Neural progenitor cell (in vitro differentiated cells): ENCODE data around the gene ITGA1. TPM values are rescaled to one million over a fixed set of nuclear protein-coding genes. Genes with fewer than 3 reads are reported as not detected.

Experiments used
- DNase-seq: peaks from one replicate; pipeline ENCODE4 v3.0.0-alpha.2; 2016; ENCODE audit warnings: low spot score
- H2AFZ ChIP-seq: fragments of 200-600 bp; sonication (generic); replicated peaks from 2 replicates; pipeline ENCODE4 v1.6.1; 2016; ENCODE audit warnings: antibody characterized with exemption
- H3F3A ChIP-seq: fragments of 200-600 bp; sonication (generic); 2 replicates; pipeline ENCODE4 v1.6.1; 2016; ENCODE audit warnings: antibody characterized with exemption, low read depth
- H3K27ac ChIP-seq: fragments of 200-600 bp; sonication (generic); 2 replicates; pipeline ENCODE4 v1.5.1; 2016; ENCODE audit warnings: mild to moderate bottlenecking
- H3K27me3 ChIP-seq: fragments of 200-600 bp; sonication (generic); 2 replicates; pipeline ENCODE4 v1.6.1; 2016; ENCODE audit warnings: mild to moderate bottlenecking, moderate library complexity
- H3K36me3 ChIP-seq: fragments of 200-600 bp; sonication (generic); 2 replicates; pipeline ENCODE4 v1.5.1; 2016
- H3K4me1 ChIP-seq: fragments of 200-600 bp; sonication (generic); 2 replicates; pipeline ENCODE4 v1.6.1; 2016; ENCODE audit warnings: mixed run types
- H3K4me2 ChIP-seq: fragments of 200-600 bp; sonication (generic); 2 replicates; pipeline ENCODE4 v1.6.1; 2016
- H3K4me3 ChIP-seq: fragments of 200-600 bp; sonication (generic); 2 replicates; pipeline ENCODE4 v1.5.1; 2016
- H3K79me2 ChIP-seq: fragments of 200-600 bp; sonication (generic); 2 replicates; pipeline ENCODE4 v1.6.1; 2016; ENCODE audit warnings: low read depth
- H3K9ac ChIP-seq: fragments of 200-600 bp; sonication (generic); 2 replicates; pipeline ENCODE4 v1.6.1; 2016
- H3K9me3 ChIP-seq: fragments of 200-600 bp; sonication (generic); 2 replicates; pipeline ENCODE4 v1.5.1; 2016; ENCODE audit warnings: low read depth
- H4K20me1 ChIP-seq: fragments of 200-600 bp; sonication (generic); 2 replicates; pipeline ENCODE4 v1.6.1; 2016; ENCODE audit warnings: low read depth
- H3K27ac Mint-ChIP-seq: 3 replicates; pipeline ENCODE4 v1.8.0; 2021; ENCODE audit warnings: mixed read lengths
- H3K27me3 Mint-ChIP-seq: 2 replicates; pipeline ENCODE4 v1.8.0; 2022; ENCODE audit warnings: low read depth, mild to moderate bottlenecking, inconsistent platforms, moderate library complexity, mixed read lengths; ENCODE audit not compliant: insufficient read depth
- H3K36me3 Mint-ChIP-seq: 3 replicates; pipeline ENCODE4 v1.8.0; 2021; ENCODE audit warnings: mixed read lengths
- H3K4me1 Mint-ChIP-seq: 3 replicates; pipeline ENCODE4 v1.8.0; 2021; ENCODE audit warnings: mixed read lengths
- H3K4me3 Mint-ChIP-seq: 3 replicates; pipeline ENCODE4 v1.8.0; 2021; ENCODE audit warnings: mild to moderate bottlenecking, moderate library complexity, mixed read lengths
- H3K9me3 Mint-ChIP-seq: 3 replicates; pipeline ENCODE4 v1.8.0; 2020; ENCODE audit warnings: mixed read lengths
- CTCF ChIP-seq: fragments of 200-600 bp; sonication (generic); IDR thresholded peaks from 2 replicates; pipeline ENCODE4 v1.5.1; 2017; ENCODE audit warnings: antibody characterized with exemption, mild to moderate bottlenecking
- EZH2 ChIP-seq: fragments of 200-600 bp; sonication (generic); IDR thresholded peaks from 2 replicates; pipeline ENCODE4 v1.6.1; 2017; ENCODE audit warnings: antibody characterized with exemption, mild to moderate bottlenecking, moderate library complexity
- EZH2phosphoT487 ChIP-seq: fragments of 200-600 bp; sonication (generic); IDR thresholded peaks from 2 replicates; pipeline ENCODE4 v1.6.1; 2017; ENCODE audit warnings: antibody characterized with exemption
- total RNA-seq: library from RNA; depleted of rRNA; stranded (reverse); fragments of >200 nt; gene quantifications from 2 replicates; pipeline ENCODE4 v1.2.3, GENCODE V29; 2015; ENCODE audit warnings: low replicate concordance

ITGA1 gene
- total RNA-seq, 1 donor from 2014 or later, result 2.2 TPM

DNA sequence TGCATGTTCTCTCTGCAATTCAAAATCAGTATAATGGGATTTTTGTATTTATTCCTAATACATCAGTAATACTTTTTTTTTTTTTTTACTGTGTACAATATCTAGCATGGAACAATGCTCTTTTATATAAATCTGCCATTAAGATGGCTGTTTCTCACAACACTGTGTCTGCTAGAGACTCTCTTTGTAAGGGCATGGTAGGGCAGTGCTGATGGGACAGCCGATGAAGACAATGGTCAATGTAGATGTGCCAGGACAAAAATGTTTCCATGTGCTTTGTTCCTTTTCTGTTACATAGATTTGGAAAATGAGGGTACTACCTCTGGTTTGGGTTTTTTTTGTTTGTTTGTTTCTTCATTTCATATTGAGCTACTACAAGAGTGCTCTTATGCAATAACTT, 106.1 kb downstream of the ITGA1 start:
- H2AFZ ChIP-seq, result no peak overlapping the region
- no peak overlapping the region for H3K27ac ChIP-seq
- no peak for DNase-seq
- no peaks in the 10 kb centered on the region for H3K79me2 ChIP-seq
- H3K4me1 Mint-ChIP-seq, result no peaks in the 10 kb centered on the region
- peaks cover 7% of the 10 kb centered on the region for H3K4me1 ChIP-seq
- no peaks in the 10 kb centered on the region for H3K27me3 ChIP-seq
- no peak overlapping the region for H3K4me3 Mint-ChIP-seq
- no peak overlapping the region for H3K4me3 ChIP-seq
- no peaks in the 10 kb centered on the region for H3F3A ChIP-seq
- no peak overlapping the region for H3K9ac ChIP-seq
- H3K9me3 Mint-ChIP-seq, result no peaks in the 10 kb centered on the region
- no peaks in the 10 kb centered on the region for H4K20me1 ChIP-seq
- no peak overlapping the region for H3K27ac Mint-ChIP-seq
- no peaks in the 10 kb centered on the region for H3K9me3 ChIP-seq
- no peaks in the 10 kb centered on the region for H3K27me3 Mint-ChIP-seq
- TF ChIP-seq EZH2, result no peak
- TF ChIP-seq EZH2phosphoT487, result no peak
- TF ChIP-seq CTCF, result no peak
- H3K36me3 Mint-ChIP-seq, result no peaks in the 10 kb centered on the region
- no peak overlapping the region for H3K4me2 ChIP-seq
- no peaks in the 10 kb centered on the region for H3K36me3 ChIP-seq

GRCh38 chr5:52894451-52894850, 106.7 kb downstream of the ITGA1 start:
- no peaks in the 10 kb centered on the region for H4K20me1 ChIP-seq
- Mint-ChIP-seq H3K4me3 (no peak overlapping the region), H3K9me3 (no peaks in the 10 kb centered on the region), H3K27ac (no peak overlapping the region), H3K36me3 (no peaks in the 10 kb centered on the region), H3K4me1 (no peaks in the 10 kb centered on the region), H3K27me3 (no peaks in the 10 kb centered on the region)
- no peak for DNase-seq
- no peaks in the 10 kb centered on the region for H3K36me3 ChIP-seq
- peak overlapping the region; percentile 17 for H3K4me2 ChIP-seq
- no peaks in the 10 kb centered on the region for H3F3A ChIP-seq
- no peaks in the 10 kb centered on the region for H3K27me3 ChIP-seq
- no peaks in the 10 kb centered on the region for H3K9me3 ChIP-seq
- H3K4me1 ChIP-seq, result peaks cover 7% of the 10 kb centered on the region
- H2AFZ ChIP-seq, result no peak overlapping the region
- H3K4me3 ChIP-seq, result no peak overlapping the region
- TF ChIP-seq EZH2, result no peak
- no peak for TF ChIP-seq CTCF
- TF ChIP-seq EZH2phosphoT487, result no peak
- H3K79me2 ChIP-seq, result no peaks in the 10 kb centered on the region
- H3K9ac ChIP-seq, result no peak overlapping the region
- H3K27ac ChIP-seq, result no peak overlapping the region

DNA sequence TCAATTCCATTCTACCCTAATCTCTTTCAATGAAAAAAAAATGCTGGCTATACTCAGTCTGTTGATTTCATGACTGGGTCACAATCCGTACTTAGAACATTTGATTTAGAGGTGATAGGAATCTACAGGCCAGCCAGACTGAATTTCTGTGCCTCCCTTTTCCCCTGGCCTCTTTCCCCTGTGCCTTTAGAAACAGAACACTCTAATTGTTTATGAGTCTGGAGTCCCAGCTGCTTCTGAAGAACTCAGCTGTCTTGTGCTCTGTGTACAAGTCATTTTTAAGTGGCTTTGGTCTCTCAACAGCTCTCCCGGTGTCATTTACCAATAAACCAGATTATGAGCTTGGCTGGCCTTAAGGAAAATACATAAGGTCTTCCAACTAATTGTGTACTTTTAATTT, 107.4 kb downstream of the ITGA1 start:
- H3K4me3 Mint-ChIP-seq, result no peak overlapping the region

More for the DNA sequence above, 107.4 kb downstream of the ITGA1 start:
- H3F3A ChIP-seq, result no peaks in the 10 kb centered on the region
- no peak for DNase-seq
- H3K4me2 ChIP-seq, result no peak overlapping the region
- no peak overlapping the region for H3K4me3 ChIP-seq
- no peak for TF ChIP-seq CTCF
- no peak for TF ChIP-seq EZH2phosphoT487
- no peak for TF ChIP-seq EZH2
- no peaks in the 10 kb centered on the region for H3K9me3 ChIP-seq
- no peaks in the 10 kb centered on the region for H3K27me3 ChIP-seq
- H3K4me1 Mint-ChIP-seq, result no peaks in the 10 kb centered on the region
- no peaks in the 10 kb centered on the region for H3K9me3 Mint-ChIP-seq
- H3K27ac ChIP-seq, result no peak overlapping the region
- no peak overlapping the region for H3K9ac ChIP-seq
- H3K36me3 ChIP-seq, result no peaks in the 10 kb centered on the region
- no peaks in the 10 kb centered on the region for H3K79me2 ChIP-seq
- no peaks in the 10 kb centered on the region for H3K27me3 Mint-ChIP-seq
- peaks cover 7% of the 10 kb centered on the region for H3K4me1 ChIP-seq
- no peak overlapping the region for H3K27ac Mint-ChIP-seq
- no peaks in the 10 kb centered on the region for H3K36me3 Mint-ChIP-seq
- H4K20me1 ChIP-seq, result no peaks in the 10 kb centered on the region
- no peak overlapping the region for H2AFZ ChIP-seq
